Activated CD4-positive, alpha-beta T cell treated with anti-CD3 and anti-CD28 coated beads, Interleukin-10, Interleukin-2, amounts not matched to agents 100 ng/mL and 50 ng/mL, durations not matched to agents 16 hours and 8 hours (primary cell): Measurements from ENCODE around the gene MT3.
"Not testable (repeated sequence)": the region's sequence is repeated elsewhere in the genome, so short reads cannot be mapped to it uniquely, and the experiment has no call there.

Source experiments
- DNase-seq: peaks from one replicate; pipeline ENCODE4 v3.0.0-alpha.2; 2020

Gene MT3

DNA sequence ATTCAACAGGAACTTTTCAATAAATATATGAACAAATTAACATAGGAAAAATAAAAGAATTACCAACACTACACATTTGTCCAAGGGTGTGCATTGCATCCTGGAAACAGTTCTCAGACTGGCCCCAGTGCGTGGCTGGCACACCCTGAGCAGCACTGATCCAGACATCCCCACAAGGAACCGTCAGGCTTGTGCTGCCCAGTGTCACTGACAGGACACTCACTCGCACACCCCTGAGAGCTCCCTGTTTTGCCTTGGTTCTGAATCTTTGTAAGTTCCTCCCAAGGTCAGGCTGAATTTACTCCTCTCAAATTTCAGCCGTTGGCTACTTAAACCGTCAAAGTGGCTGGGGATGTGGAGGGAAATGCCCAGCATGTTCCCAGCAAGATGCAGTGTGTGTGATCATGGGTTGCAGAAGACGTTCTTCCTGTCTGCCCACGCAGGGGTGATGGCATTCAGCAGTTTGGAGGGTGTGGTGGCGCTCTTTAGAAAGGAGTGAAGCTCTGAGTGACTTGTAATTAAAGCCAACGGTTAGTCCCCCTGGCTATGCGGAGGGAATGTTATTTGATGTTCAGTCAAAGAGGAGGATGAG is 20.8 kb downstream of the MT3 start:
- peak; percentile 83 for DNase-seq

DNA sequence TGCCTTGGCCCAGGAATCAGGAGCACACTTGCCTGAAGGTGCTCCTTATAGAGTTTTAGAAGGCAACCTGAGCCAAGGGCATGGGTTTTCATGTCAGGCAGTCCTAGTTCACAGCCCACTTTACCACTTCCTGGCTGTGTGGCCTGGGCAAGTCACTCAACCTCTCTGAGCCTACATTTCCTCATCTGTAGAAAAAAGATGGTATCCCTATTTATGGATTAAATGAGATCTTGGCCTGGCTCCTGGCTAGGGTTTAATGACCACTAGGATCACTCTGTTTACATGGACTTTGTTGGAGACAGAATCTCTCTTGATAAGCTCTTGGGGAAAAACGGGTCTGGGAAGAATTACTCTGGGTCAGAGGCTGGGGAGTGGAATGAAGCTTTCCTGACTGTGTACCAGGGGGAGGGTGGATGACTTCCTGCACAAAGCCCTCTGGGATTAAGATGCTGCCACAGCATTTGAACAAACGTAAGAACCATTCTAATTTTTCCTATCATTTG is 21.3 kb downstream of the MT3 start:
- peak; percentile 65 for DNase-seq

DNA sequence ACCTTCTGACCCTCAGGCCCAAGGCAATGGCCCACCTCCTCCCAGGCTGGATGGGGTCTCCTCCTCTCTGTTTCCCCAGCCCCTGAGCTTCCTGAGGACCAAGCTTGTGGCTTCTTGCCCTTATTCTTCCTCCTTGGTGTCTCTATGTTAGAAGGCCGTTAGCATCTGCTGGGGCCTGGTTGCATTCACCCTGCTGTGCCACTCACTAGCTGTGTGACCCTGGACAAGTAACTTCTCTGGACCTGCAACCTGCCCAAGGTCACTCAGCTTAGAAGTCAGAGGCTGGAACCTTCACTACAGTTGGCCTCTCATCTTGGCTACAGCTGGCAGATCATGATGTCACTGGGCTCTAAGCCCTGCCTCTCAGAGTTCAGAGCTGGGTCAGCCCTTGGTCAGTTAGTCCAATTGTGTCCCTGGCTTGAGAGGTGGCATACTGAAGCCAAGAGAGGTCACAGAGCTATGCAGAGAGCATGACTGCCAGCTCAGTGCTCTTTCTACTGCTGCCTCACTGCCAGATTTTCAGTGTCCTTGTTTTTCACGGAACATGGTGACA is 22.0 kb downstream of the MT3 start:
- DNase-seq, result no peak

DNA sequence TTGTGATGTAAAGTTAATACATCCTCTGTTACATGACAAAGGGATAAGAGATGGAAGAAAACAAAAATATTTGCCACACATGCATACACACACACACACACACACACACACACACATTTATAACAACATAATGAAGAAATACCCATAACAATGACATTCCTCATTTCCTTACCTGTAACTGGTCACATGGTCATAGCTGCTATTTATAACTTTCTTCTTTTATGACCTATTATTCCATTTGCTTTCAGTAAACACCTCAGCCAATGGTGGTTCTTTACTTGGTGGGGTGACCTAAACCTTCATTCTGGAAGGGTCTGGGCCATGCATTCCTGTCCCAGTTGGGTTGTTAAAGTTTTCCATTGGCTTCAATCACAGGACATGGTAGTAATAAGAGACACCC is 24.4 kb downstream of the MT3 start:
- no peak for DNase-seq

DNA sequence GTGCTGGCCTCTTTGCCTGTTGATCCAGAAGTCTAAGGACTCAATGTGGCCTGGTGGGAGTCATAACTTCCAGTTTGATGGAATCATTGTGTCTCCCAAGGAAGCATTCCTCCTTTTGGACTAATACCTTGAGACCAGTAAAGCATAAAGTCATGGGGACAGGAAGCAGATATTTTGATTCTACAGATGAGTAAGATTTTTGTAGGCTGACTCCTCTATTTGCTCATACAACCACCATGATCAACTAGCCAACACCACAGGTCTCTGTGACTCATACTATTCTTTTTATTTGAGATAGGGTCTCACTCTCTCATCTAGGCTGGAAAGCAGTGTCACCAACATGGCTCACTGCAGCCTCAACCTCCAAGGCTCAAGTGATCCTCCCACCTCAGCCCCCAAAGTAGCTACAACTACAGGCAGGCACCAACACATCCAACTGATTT is 25.2 kb downstream of the MT3 start:
- DNase-seq, result peak; percentile 87

DNA sequence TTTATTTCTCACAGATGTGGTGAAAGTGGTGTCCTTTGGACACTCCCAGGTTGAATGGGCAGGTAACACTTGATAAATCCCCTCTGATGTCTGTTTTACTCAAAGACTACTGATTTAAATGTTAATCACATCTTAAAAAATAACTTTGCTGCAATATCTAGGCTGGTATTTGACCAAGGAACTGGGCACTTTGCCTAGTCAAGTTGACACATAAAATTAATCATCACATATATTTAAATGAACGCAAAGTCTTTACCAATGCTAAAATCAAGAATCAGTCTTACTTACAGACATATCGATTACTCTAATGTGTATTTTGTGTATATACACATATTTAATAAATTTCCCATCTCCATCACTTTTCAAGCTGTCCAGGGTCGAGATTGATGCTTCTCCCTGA is 26.0 kb downstream of the MT3 start:
- no peak for DNase-seq

DNA sequence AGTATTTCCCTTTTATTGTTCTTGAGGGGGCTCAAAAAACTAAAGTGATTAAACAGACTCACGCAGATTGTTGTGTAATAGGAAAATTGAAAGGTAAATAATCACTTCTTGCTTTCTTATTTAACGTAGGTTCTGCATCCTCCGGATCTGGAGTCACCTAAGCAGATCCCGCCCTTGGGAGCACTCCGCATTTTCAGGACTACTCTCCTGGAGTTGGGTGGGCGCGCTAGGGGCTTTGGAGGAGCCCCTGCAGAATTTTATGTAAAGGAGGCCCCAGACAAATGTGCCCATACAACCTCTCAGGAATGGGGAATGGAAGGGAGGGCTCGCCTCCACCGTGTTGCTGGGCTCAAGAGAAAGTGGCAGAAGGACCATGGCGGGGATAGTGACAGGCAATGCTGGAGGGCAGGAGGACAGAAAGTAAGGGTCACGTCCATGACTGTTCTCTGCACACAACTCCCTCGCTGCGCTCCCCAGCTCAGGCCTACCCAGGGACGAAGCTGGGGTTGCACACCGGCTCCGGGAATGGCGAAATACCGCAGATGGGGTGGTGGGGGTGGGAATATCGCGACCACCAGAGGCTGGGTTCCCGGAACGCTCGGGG is 27.4 kb downstream of the MT3 start:
- no peak for DNase-seq

DNA sequence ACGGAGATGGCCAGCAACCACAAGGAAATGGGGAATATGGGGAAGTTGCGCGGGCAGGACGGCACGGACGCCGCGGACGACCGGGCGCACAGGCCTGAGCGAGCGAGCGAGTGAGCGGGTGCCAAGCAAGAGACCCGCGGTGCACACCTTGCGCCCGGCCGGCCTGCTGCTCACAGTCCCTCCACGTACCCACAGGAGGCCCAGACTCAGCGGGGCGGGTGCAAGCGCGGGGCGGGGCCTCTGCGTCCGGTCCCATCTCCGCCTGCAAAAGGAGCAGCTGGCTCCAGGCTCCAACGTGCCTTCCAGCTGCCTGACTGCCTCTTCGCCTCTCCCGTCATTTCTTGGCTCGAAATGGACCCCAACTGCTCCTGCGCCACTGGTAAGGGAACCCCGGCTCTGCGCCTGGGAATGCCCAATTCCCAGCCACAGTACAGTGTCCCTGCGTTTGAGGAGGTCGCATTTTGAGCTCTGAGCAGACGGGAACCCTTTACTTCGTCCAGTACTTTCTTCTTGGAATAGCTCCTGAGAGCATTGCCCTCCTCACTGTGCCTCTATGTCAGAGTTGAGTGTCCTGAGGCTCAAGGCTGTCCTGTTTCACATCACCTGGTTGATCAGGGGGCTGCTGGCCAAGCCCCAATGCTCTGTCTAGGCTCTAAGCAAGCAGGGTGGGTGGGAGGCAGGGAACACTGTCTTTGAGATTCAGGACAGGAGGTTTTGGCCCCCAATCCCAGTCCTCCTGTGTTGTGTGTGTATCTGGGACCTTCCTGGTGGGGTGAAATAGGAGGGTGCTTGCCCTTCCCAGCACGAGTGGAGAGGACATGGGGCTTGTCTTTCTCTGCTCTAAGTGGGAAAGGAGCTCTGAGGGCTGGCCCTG is 28.1 kb downstream of the MT3 start:
- peak; percentile 72 for DNase-seq

DNA sequence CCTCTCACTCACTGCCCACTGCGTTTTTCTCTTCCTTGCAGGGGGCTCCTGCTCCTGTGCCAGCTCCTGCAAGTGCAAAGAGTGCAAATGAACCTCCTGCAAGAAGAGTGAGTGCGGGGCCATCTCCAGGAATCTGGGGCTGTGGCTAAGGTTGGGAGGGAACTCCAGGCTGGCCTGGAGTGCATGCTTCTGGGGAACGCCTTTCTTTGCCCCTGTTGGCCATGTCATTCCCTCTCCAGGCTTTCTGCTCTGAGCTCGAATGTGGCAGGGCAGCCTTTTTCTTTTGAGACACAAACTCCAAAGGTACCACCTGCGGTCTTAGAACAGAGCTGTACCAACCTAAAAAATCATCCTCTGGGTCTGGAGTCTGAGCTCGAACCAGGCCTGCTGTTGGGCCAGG is 28.8 kb downstream of the MT3 start:
- no peak for DNase-seq

DNA sequence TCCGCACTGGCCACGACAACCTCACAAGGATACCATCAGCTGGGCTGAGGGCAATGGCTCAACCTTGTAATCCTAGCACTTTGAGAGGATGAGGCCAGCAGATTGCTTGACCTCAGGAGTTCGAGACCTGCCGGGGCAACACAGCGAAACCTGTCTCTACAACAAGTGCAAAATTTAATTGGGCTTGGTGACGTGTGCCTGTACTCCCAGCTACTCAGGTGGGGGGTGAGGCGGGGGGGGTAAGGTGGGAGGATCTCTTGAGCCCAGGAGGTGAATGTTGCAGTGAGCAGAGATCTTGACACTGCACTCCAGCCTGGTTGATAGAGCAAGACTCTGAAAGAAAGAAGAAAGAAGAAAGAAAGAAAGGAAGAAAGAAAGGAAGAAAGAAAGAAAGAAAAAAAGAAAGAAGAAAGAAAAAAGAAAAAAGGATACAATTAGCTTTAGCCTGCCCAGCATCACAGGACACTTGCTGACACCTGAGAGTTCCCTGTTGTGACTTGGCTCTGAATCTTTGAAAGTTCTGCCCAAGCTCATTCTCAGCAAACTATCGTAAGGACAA is 31.1 kb downstream of the MT3 start:
- DNase-seq, result no peak

DNA sequence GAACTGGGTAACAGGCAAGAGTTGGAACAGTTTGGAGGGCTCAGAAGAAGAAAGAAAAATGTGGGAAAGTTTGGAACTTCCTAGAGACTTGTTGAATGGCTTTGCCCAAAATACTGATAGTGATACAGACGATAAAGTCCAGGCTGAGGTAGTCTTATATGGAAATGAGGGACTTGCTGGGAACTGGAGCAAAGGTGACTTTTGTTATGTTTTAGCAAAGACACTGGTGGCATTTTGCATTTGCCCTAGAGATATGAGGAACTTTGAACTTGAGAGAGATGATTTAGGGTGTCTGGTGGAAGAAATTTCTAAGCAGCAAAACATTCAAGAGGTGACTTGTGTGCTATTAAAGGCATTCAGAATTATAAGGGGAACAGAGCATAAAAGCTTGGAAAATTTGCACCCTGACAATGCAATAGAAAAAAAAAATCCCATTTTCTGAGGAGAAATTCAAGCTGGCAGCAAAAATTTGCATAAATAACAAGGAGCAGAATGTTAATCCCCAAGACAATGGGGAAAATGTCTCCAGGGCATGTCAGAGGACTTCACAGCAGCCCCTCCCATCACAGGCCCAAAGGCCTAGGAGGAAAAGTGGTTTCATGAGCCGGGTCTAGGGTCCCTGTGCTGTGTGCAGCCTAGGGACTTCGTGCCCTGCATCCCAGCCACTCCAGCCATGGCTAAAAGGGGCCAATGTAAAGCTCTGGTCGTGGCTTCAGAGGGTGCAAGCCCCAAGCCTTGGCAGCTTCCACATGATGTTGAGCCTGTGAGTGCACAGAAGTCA is 32.5 kb downstream of the MT3 start:
- DNase-seq, result not testable (repeated sequence)

DNA sequence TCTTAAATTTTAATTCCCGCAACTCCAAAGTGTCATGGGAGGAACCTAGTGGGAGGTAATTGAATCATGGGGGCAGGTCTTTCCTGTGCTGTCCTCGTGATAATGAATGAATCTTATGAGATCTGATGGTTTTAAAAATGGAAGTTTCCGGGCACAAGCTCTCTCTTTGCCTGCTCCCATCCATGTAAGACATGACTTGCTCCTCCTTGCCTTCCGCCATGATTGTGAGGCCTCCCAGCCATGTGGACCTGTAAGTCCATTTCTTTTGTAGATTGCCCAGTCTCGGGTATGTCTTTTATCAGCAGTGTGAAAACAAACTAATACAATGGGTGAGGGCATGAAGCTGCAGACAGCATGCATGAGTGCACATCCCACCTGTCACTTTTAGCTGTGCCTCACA is 33.9 kb downstream of the MT3 start:
- not testable (repeated sequence) for DNase-seq

DNA sequence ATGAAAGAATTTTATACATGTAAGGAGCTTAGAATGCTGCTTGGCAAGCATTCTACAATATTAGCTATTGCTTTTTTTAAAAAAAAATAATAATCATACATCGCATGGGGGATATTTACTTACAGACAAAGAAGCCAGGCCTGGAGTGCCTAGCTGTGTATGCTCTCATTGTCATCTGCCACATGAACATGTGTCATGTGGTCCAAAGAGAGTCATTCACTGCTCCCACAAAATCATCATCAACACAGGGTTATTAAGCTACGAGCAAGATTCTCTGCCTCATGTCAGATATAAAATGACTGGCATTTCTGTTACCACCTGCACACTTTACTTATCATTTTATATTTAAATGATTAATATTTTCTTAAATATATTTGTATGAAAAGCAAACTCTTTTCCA is 34.3 kb downstream of the MT3 start:
- no peak for DNase-seq

DNA sequence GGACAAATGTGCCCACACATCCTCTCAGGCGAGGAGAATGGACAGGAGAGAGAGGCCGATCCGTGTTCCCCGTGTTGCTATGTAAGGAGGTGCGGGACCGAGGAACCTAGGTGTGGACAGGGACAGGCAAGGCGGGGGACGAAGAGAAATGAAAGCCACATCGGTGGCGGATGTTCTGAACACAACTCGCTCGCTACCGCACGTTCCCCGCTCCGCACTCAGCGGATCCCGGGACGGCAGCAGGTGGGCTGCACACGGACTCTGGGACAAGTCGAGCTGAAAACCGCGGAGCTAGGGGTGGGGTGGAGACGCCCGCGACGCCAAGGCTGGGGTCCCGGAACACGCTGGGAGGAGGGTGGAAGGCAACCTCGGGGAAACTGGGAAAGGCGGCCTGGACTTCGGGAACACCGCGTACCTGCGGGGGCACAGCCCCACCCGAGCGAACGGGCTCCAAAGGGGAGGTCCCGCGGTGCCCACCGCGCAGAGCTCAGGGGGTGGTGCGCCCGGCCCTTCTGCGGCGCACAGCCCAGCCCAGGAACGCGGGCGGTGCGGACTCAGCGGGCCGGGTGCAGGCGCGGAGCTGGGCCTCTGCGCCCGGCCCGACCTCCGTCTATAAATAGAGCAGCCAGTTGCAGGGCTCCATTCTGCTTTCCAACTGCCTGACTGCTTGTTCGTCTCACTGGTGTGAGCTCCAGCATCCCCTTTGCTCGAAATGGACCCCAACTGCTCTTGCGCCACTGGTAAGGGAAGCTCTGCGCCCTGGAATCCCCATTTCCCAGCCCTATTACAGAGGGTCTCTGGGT is 36.0 kb downstream of the MT3 start, which contains the start of gene MT1E:
MT1E (plus strand) TSS at position 642 of the 803 bp plus-strand sequence; CDS start at position 713, 71 bp downstream.
- peak; percentile 72 for DNase-seq

DNA sequence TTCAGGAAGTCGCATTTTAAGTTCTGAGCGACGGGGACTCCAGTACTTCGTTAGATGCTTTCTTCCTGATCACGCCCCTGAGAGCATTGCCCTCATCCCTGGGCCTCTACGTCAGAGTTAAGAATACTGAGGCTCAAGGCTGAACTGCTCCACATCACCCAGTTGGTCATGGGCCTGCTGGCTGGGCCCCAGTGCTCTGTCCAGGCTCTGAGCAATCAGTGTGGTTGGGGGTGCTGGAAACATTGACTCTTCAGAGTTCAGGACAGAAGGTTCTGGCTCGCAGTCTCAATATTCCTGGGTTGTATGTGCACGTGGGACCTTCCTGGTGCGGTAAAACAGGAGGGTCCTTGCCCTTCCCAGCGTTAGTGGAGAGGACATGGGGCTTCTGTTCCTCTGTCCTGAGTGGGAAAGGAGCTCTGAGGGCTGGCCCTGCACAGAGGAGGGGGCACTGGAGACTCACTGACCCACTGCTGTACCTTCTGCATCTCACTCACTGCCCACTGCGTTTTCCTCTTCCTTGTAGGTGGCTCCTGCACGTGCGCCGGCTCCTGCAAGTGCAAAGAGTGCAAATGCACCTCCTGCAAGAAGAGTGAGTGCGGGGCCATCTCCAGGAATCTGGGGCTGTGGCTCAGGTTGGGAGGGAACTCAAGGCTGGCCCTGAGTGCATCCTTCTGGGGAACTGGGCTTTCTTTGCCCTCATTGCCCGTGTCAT is 36.8 kb downstream of the MT3 start:
- no peak for DNase-seq

DNA sequence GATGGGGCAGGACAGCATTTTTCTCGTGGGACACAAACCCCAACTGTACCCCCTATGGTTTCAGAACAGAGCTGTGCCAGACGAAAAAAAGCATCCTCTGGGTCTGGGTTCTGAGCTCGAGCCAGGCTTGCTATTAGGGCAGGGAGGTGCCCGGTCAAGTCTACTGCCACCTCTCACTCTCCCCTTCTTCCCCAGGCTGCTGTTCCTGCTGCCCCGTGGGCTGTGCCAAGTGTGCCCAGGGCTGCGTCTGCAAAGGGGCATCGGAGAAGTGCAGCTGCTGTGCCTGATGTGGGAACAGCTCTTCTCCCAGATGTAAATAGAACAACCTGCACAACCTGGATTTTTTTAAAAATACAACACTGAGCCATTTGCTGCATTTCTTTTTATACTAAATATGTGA is 37.4 kb downstream of the MT3 start:
- no peak for DNase-seq

DNA sequence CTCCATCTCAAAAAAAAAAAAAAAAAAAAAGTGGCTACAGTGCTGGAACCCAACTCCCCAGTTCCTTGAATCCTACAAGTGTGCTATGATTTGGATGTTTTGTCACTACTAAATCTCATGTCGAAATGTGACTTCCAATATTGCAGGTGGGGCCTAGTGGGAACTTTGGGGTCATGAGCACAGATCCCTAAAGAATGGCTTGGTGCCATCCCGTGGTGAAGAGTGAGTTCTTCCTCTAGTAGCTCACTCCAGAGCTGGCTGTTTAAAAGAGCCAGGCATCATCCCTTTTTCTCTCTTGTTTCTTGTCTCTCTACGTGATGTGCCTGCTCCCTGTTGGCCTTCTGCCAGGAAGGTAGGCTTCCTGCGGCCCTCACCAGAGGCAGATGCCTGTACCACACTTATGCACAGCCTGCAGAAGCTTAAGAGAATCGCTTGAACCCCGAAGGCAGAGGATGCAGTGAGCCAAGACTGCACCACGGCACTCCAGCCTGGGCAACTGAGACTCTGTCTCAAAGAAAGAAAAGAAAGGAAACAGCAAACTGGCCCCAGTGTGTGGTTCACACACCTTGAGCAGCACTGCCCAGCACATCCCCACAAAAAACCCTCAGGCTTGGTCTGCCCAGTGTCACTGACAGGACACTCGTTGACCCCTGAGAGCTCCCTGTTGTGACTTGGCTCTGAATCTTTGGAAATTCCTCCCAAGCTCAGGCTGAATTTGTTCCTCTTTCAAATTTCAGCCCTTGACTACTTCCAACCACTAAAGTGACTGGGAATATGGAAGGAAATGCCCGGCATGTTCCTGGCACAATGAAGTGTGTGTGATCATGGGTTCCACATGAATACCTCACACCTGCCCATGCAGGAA is 39.4 kb downstream of the MT3 start:
- DNase-seq, result no peak

DNA sequence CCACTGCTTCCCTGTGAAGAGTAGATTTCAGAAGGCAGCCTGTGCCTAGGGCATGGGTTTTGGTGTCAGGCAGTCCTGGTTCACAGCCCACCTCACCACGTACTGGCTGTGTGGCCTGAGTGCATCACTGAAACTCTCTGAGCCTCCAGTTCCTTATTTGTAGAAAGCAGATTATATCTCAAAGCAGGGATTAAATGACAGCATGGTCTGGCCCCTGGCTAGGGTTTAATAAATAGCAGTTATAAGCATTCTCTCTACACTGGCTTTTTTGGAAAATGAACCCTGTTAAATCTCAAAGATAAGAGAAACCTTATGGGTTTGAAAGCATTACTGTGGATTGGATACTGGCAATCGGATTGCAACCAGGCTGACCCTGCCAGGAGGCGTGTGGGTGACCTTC is 40.2 kb downstream of the MT3 start:
- no peak for DNase-seq

DNA sequence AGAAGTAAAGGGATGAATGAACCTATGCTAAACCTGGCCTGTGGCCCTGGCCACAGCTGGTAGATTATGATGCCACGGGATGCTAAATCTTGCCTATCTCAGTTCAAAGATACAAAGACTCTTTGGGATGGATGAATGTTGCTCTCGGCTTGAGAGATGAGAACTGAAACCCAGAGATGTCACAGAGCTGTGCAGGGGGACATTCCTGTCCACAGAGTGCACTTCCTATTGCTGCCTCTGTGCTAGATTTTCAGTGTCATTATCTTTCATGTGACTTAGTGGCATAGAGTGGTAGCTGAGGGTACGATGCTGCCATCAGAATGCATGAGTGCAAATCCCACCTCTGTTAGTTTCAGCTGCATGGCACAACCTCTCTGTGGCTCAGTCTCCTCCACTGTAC is 40.8 kb downstream of the MT3 start:
- no peak for DNase-seq

DNA sequence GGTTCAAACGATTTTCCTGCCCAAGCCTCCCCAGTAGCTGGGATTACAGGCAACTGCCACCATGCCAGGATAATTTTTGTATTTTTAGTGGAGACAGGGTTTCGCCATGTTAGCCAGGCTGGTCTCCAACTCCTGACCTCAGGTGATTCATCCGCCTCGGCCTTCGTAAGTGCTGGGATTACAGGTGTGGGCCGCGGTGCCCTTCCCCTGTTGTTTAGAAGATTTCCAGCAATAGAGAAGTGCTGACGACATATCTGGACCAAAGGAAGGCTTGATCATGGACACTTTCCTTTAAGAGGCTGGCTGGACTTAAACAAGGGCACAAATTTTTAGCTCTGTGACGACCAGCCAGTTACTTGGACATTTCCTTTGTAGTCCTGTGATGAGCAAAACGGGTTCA is 41.9 kb downstream of the MT3 start:
- DNase-seq, result no peak
